T-helper 1 cell (primary cell): ENCODE measurements around the gene SERPINA3.

Experiments used
- DNase-seq, 5 donors: peaks; one replicate each; pipeline ENCODE4 v3.0.0-alpha.2; 2012 to 2020

SERPINA3 gene

DNA sequence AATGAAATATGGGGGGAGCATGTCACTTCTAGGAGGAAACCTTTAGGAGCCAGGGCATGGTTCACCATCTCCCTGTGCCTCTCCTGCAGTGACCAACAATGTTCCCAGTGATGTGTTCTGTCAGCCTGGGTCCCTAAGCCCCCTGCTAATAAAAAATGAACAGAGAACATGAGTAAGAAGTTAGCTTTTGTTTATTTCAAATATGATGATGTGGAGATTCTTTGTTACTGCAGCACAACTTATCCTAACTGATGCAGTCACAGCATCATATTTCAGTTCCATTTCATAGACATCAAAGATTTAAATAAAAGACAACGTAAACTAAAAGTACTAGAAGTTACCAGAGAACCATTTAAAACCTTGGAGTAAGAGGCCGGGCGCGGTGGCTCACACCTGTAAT lies 43.9 kb downstream of the SERPINA3 start:
- DNase-seq: no peak

DNA sequence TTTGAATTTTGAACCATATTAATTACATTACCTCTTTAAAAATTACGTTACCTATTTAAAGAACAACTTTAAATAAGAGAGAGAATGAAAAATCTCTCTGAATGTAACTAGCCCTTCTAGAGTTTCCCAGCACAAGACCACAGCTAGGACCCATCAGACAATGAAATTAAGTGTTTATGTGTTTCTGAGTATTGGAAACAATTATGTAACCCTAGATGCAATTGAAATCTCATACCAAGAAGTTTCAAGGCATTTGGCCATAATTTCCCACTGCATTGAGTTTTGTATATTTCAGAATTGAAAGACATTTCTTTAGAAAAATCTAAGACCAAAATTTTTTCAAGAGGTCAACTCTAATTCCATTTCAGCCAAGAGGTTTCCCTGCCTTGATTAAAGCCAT lies 47.1 kb downstream of the SERPINA3 start:
- no peak for DNase-seq

DNA sequence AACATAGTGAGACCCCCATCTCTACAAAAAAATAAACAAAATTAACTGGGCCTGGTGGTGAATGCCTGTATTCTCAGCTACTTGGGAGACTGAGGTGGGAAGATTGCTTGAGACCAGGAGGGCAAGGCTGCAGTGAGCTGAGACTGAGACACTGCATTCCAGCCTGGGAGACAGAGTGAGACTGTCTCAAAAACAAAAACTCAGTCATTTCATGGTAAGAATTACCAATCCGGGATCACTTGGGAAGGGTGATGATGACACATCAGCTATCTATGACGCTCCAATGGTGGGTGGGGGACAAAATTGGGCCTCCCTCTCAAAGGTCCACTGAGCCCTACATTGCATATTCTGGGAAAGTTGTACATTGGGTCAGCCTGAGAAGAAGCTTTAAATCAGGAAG lies 47.7 kb downstream of the SERPINA3 start:
- no peak for DNase-seq

DNA sequence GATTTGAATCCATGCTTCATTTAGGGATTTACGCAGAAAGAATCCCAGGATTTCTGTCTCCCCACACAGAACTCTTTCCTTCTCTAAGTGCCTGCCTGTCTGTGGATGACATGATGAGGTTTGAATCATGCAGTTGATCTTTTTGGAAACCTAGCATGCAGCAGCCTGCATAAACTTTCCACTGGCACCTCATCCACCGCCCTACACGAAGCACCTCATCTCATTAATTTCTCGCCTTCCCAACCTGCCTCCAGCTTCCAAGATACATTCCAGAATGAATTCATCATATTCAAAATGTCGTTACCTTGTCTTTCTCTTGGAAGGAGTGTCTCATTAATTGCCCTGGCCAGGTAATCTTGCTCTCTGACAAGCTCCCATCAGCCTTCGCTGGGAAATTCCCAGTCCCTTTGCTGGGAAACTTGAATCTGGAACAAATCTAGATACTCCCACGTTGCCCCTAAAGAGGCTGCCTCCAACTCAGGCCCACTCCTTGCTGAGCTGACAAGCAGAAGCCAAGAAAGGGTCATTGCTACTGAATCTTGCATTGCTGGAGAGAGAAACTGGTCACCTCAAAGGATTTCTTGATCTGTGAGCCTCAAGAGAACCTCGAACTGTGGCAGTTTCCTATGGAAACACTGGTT lies 48.2 kb downstream of the SERPINA3 start:
- no peak for DNase-seq

DNA sequence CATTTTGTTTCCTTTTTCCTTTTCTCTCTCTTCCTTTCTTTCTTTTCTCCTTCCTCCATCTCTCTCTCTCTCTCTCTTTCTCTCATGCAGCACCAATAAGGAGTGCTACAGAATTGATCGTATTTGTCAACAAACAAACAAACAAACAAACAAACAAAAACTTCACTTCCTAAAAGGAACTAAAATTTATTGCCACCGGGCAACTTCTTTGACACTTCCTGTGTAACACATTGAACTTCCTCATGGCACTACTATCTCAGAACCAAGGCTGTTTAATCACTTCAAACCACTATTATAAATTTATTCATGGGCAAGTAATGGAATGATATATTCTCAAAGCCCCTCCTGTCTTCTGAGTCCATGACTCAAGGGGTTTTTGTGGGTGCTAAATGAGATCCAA lies 51.3 kb downstream of the SERPINA3 start:
- no peak for DNase-seq

DNA sequence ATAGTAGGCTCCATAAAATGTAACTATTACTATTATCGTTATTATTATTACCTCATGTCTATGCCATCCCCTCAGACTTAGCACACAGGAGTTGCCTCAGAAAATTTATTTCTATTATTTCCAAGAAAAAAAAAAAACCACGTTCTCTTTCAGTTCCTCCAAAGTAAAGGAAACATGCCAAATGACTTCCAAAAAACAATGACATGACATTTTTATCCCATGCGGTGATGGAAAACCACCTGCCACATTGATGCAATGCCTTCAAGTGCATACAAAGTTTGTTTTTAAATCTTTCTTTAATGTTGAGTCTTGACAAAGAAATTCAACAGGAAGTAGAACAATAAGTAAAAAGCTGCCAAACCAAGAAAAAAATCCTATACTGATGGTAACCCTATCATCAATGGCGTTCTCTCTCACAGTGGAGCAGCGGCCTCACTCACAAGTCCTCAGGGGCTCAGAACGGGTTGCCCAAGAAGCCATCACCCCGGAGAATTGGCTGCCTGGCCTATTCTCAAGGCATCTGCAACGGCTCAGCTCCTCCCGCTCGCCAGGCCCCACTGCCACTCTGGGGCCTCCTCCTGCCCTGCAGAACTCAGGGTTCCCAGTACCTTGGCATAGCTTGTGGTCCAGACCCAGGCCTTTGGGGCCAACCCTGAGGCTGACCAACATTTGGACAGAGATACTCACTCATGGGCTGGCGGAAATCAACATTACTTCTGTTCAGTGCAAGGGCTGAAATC lies 51.9 kb downstream of the SERPINA3 start:
- DNase-seq: no peak

DNA sequence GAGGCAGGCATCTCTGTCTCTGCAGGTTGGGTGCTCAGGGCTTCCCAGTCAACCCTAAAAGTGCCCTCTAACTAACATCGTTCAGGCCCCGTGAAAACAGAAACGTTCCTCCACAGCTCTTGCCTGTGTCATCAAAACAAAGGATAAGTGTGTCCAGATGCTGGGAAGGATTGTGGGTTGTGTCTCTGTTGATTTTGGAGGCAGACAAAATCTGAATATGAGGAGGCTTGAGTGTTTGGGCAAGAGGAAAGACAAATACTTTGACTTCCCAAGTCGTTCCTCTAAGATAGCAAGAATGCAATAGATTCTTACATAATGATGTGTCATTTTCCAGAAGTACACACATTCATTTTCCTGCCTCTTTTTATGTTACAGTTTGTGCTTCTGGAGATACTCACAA lies 52.9 kb downstream of the SERPINA3 start:
- no peak for DNase-seq

DNA sequence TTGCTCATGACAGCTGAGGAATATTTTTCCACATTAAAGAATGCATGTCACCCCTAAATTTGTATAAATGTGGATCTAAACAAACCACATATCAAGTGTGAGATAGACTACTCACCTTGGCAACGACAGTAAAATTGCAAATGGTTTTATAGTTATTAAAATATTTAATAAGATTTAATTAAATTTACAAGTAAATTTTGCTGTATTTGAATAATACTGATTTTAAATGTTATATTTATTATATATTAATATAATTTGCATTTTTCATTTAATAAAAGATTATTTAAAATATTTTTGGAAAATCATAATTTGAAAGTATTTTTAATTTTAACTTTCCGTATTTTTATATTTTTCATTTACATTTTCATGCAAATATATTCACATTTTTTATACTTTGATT lies 53.4 kb downstream of the SERPINA3 start:
- no peak for DNase-seq

DNA sequence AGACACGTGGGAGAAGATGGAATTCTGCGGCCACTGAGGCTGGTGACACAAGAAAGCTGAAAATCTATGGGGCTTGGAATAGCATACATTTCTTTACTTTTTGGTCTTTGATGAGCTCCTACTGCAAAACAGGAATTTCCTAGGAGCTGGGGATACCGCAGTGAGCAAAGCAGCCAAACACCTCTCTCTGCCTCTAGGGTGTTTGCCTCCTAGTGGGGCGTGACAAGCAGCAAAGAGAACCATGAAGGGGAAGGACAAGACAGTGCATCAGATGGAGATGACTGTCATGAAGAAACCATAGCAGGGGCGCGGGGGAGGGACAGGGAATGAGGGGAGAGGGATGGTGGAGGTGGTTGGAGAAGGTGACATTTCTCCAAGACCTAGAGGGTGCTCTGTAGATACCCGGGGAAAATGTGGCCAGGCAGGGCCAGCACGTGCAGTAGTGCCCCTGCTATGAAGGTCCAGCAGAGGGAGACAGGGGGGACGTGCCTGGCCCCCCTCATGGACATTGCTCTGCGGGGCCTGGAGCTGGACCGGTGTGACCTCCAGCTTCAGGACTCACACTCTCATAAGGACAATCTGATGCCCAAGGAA lies 58.6 kb downstream of the SERPINA3 start:
- DNase-seq: no peak

DNA sequence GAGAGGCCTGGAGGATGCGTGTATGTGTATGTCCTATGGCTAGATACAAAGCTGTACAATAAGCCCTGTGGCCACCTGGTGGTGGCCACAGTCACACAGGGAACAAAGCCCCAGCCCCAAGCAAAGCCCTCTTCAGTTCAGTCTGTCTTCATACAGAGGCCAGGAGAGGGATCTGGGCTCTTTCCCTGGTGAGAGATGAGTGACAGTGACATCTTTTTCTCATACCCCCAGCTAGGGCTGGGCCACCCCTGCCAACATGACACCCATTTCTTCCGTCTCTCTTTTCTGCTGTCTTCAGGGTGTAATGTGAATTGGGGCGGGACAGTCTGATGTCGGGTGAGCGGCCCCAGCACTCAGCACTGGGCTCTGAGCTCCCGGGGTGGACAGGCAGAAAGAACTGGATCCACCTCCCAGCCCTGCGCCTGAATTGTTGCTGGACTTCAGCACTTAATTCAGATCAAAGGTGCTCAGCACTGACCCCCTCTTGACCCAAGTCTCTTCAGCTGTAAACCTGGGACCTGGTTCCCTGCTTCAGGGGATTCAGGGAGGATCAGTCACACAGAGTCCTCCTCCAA lies 59.8 kb downstream of the SERPINA3 start:
- no peak for DNase-seq

DNA sequence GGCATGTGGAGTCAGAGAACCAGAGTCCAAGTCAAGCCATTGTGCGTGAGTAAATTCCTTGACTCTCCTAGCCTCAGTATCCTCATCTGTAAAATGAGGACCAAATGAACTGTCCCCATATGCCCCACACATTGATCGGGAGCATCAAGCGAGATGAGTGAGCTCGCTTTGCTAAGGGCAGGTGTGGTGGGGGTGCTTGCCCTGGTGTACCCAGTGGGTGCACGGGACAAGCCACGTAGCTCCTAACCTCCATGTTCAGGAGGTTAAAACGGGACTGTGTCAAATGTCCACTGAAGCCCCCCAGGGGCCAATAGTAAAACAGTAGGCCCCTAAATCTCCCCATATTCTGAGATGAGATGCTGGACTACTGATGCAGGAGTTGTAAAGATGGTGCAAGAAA lies 60.9 kb downstream of the SERPINA3 start:
- DNase-seq: no peak
